Measurements from ENCODE around the gene TRRAP.

TRRAP gene

DNA sequence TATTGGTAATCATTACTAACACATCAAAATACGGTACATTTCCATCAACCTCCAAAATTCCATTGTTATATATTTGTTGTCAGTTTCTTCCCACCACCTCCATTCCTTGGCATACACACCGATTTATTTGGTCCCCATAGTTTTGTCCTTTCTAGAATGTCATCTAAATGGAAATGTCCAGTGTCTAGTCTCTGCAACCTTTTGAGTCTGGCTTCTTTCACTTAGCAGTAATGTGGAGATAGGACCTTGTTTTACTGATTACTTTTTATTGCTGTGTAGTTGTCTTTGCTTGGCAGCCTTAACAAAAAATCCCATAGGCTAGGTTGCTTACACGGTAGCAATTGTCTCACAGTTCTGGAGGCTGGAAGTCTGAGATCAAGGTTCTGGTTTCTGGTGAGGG lies 22.5 kb downstream of the TRRAP start:
- DNase-seq (ENCODE audit: low read depth) = no peak

DNA sequence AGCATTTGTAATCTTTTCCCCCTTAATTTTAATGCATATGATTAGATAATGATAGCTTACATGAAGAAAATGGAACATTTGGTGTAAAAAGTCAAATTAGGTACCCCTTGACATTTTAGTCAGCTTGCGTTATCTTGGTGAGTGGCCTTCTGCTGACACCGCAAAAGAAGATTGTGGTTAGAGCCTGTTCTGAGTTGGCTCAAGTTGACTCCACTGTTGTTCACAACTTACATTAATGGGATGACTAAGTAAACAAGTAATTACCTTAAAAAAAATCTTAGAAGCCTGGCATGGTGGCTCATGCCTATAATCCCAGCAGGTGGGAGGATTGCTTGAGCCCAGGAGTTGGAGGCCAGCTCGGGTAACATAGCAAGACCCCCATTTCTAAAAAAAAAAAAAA lies 24.2 kb downstream of the TRRAP start:
- DNase-seq (ENCODE audit: low read depth) = no peak

DNA sequence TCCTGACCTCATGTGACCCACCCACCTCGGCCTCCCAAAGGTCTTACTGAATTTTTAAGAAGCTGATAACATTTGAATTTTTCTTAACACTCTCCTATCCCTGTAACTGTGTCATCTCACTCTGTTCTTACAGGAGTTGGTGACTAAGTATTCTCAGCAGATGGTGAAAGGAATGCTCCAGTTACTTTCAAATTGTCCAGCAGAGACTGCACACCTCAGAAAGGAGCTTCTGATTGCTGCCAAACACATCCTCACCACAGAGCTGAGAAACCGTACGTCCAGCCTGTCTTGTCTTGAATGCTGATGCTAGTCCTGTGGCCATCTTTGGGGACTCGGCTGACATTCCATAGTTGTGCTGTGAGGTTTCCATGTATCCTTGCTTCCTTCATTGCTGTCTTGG lies 24.9 kb downstream of the TRRAP start:
- DNase-seq (ENCODE audit: low read depth) = no peak

DNA sequence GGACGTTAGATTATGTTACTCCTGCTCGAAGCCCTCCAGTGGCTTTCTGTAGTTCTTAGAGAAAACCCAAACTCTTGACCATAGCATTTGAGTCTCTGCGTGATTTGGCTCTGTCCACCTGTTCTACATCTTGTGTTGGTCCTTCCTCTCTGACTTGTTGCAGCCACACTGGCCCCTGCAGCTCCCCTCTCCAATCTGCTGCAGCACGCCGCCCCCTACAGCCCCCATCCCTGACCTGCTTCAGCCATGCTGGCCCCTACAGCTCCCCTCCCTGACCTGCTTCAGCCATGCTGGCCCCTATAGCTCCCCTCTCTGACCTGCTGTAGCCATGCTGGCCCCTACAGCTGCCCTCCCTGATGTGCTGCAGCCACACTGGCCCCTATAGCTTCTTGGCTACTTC lies 29.2 kb downstream of the TRRAP start:
- DNase-seq (ENCODE audit: low read depth) = no peak

DNA sequence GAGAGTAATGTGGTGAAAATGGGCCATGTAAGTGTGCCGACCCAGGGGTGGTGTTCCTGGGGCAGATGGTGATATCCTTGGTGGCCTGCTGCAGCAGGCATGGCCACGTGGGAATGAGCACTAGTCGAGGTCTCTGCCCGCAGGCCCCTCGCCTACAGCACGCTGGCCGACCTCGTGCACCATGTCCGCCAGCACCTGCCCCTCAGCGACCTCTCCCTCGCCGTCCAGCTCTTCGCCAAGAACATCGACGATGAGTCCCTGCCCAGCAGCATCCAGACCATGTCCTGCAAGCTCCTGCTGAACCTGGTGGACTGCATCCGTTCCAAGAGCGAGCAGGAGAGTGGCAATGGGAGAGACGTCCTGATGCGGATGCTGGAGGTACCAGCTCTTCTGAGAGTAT lies 30.3 kb downstream of the TRRAP start:
- DNase-seq (ENCODE audit: low read depth) = no peak

DNA sequence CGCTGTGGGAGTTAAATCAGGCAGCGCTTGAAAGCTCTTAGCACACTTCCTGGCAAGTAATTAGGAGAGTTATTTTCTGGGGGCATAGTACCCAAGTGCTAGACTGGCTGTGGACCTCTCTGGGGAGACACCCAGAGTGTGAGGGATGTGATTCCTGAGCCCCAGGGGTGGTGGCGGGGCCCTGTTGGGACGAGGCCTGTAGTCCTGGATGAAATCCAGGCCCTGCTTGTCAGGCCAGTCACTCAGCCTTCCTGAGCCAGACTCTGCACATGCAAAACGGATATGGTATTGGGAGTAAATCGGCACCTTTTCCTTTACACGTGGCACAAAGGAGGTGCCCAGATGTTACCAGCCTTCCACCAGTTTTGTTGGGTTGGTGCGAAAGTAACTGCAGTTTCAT lies 31.2 kb downstream of the TRRAP start:
- DNase-seq (ENCODE audit: low read depth) = no peak

DNA sequence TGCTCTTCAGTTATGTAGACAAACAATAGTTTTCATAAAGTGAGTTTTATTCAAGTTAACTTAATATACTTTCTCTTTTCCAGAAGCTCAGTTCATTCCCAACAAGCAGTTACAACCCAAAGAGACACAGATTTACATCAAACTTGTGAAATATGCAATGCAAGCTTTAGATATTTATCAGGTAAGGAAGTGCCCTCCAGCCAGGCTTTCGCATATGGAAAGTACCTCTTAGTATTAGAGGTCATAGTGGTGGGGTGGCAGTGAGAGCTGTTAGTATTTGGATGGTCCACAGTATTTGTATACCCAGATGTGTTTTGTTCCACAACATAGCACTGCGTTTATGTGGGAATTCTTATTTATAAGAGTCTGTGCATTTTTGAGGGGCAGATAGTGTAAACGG lies 32.1 kb downstream of the TRRAP start:
- DNase-seq (ENCODE audit: low read depth) = no peak

DNA sequence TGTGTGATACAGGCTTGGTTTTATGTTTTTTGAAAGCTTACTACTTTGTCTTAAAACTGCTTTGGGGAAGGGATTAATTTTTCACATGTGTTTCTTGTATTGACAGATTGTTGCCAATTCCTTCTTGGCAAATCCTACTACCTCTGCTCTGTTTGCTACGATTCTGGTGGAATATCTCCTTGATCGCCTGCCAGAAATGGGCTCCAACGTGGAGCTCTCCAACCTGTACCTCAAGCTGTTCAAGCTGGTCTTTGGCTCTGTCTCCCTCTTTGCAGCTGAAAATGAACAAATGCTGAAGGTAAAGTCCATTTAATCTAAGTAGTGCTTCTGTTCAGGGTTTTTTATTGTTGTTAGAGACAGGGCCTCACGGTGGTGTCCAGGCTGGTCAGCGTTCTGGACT lies 33.6 kb downstream of the TRRAP start:
- no peak for DNase-seq (ENCODE audit: low read depth)

DNA sequence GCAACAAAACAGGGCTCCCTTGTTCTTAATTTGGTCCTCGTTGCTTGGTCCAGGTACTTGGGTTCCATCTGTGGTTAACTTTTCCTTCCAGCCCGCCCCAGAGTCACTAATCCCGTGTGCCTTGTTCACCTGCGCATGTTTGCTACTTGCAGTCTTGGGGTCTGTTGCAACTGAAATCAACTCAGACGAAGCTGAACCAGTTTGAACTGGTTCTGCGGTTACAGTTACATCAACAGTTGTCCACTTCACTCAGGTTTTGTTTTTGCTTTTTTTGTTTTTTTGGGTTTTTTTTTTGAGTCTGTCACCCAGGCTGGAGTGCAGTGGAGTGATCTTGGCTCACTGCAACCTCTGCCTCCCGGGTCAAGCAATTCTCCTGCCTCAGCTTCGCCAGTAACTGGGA lies 34.7 kb downstream of the TRRAP start:
- no peak for DNase-seq (ENCODE audit: low read depth)

DNA sequence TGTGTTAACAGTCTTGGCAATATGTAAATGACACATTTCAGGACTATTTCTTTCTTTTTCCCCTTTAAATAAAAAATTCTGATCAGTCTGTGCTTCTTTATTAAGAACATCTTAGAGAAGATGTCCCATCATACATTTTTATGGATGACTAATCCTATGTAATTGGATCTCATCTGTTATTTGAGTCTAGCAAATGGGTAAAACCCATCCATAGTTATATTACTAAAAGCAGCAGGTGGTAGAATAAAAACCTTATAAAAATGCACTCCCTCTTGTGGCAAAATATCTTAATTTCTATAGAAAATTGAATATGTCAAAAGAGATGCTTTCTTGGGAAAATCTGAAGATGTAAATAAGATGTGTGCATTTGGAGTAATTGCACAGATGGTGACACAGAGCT lies 35.3 kb downstream of the TRRAP start:
- no peak for DNase-seq (ENCODE audit: low read depth)

DNA sequence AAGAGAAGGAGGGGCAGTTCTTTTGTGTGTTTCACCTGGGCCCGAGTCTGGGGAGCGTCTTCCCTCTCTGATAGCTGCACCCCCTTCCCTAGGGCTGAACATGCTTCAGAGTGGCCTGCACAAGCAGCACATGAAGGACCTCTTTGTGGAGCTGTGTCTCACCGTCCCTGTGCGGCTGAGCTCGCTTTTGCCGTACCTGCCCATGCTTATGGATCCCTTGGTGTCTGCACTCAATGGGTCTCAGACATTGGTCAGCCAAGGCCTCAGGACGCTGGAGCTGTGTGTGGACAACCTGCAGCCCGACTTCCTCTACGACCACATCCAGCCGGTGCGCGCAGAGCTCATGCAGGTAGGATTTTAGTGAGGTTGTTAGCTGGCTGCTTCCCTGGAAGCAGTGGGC lies 39.0 kb downstream of the TRRAP start:
- no peak for DNase-seq (ENCODE audit: low read depth)

DNA sequence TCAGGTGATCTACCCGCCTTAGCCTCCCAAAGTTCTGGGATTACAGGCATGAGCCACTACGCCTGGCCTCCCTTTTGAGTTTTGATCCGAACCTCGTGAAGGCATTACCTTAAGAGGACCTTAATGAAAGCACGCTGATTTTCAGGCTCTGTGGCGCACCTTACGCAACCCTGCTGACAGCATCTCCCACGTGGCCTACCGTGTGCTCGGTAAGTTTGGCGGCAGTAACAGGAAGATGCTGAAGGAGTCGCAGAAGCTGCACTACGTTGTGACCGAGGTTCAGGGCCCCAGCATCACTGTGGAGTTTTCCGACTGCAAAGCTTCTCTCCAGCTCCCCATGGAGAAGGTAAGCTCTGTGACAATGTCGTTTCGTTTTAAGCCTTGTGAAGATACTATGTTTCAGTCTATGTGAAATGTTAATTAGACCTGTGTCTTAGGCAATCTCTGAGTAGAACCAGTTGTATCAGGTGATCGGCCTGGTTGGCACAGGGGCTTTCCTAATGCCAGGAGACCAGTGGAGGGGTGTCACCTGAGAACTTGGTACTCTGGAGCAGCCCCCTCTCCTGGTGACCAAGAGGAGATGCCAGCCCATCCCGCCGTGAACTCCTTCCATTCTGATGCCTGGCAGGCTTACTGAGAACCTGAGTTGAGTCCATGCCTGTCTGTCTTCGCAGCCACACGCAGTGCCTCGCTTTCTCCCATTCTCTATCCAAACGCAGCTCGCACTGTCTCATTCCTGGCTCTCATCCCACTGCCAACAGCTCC lies 43.5 kb downstream of the TRRAP start:
- DNase-seq (ENCODE audit: low read depth) = no peak

DNA sequence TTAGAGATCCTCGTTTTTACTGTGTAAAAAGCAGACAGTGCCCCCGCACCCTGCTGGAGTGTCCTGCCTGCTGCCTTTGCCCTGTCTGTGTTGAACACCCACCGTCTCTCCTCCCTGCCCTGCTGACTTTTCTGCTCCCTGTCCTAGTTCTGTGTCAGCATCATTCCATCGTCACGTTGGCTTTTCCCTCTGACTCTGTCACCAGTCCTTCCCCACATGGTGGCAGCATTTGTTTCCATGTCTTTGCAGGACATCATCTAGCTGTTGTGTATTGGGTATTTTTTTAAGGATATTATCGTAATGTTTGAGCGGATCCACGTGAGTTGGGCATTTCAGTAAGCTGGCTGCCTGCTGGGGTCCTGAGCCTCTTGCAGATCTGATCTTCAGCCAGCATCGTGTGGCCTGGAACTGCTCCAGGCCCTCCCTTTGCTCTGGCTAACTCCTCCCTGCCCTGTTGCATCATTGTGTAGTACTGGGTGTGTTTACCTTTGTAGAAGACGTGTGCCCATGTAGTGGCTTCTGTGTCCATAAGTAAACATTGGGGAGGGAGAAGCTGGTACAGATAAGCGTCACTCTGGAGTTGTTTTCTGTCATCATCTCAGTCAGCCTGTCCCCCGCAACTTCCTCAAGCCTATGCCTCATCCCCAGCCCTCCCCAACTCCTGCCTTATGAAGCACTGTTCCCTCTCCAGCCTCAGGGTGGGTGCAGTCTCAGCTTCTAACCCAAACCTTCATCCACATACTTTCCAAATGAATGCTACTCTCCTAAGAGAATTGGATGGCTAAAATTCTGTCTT lies 44.3 kb downstream of the TRRAP start:
- DNase-seq (ENCODE audit: low read depth) = no peak

DNA sequence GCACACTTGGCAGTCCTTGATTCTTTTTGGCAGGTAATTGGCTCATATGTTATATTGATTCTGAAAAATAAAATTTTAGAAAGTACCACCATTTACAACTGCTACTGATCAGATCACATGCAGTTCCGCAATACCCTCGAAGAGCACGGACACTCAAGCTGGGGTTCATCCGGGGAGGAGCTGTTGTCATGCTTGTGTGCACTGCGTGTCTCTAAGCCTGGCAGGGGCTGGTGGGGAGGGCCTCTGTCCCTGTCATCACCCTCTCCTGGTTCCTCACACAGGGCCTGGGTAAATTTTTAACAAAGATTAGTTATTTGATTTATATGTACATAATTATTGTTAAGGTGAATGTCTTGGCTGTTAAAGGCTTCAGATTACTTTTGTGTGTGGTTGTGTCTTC lies 45.2 kb downstream of the TRRAP start:
- DNase-seq (ENCODE audit: low read depth) = no peak

DNA sequence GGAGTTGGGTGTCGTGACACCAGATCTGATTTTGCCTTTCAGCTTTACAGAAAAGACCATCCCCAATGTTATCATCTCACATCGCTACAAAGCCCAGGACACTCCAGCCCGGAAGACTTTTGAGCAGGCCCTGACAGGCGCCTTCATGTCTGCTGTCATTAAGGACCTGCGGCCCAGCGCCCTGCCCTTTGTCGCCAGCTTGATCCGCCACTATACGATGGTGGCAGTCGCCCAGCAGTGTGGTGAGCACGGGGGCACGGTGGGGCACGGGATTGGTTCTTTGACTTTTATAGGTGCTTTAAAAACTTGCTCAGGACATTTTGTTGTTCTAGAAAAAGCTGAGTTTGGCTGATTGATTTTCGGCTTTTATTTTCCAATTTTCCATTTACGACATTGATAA lies 48.8 kb downstream of the TRRAP start:
- DNase-seq (ENCODE audit: low read depth) = no peak

DNA sequence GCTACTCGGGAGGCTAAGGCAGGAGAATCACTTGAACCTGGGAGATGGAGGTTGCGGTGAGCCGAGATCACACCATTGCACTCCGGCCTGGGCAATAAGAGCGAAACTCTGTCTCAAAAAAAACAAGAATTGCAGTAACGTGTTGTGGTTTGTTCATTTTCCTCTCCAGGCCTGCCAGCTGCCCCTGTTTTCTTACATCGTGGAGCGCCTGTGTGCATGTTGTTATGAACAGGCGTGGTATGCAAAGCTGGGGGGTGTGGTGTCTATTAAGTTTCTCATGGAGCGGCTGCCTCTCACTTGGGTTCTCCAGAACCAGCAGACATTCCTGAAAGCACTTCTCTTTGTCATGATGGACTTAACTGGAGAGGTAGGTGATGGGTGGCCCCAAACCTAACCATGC lies 52.1 kb downstream of the TRRAP start:
- DNase-seq (ENCODE audit: low read depth) = no peak

DNA sequence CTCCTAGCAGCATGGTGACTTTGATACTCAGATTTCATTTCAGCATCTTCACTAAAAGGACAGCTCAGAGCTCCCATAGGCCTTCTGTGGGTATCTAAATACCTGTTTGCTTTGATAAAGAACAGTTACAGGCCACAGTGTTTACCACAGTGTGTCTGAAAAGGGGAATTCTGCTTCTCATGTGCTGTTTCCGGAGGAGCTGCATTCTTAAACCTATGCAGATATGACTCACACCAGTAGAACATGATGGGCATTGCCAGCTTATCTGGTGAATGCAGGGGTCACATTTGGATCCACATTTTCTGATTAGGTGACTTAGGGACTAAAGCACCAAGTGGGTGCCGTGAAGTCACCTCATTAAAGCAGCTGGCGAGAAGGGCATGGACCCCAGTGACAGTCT lies 52.6 kb downstream of the TRRAP start:
- DNase-seq (ENCODE audit: low read depth) = peak; percentile 5

DNA sequence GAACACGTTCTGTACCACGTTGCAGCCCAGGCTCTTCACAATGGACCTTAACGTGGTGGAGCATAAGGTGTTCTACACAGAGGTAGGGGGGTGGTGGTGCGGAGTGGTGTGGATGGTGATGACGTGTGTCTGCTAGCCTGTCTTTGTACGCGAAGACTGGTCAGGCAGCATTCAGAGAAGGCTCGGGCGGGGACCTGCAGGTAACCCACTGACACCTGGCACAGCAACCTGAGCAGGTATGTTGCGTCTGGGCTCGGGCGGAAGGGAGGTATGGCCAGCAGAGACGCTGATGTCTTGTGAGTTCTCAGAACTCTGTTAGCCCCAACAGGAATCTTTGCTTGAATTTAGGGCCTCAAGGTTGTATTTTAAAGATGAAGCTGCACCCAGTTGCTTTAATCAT lies 55.0 kb downstream of the TRRAP start:
- DNase-seq (ENCODE audit: low read depth) = no peak

DNA sequence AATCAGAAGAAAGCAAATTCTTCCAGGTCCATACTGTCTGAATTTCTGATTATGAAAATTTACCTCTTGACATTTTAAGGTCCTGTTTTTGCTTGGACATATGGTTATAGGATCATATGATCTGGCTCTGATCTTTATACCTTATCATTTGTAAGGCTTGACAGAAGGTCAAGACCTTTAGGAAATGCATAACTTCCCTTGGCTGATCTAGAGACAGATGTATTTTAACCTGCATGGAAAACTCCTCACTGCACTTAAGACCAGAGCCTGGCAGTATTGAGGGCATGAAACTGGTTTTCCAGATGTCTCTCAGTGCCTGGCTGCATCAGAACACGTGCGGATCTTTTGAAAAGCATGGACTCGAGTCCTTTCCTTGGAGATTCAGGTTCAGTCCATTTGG lies 55.9 kb downstream of the TRRAP start:
- DNase-seq (ENCODE audit: low read depth) = no peak

DNA sequence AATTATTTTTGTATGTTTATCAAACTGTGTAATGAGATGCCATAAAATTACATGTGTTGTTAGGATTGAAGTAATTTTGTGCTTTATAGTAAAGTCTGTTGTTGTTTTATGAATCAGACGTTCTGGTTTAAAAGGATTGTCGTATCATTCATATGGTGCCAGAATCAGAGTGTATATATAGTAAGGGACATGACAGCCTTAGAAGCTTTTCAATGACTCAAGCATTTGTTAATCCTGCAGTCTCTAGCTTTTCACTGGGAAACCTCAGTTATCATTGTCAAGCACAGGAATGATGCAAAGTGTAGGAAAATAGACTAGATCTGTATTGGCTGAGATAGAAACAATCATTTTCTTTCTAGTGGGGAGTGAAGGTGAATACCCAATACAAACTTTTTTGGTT lies 57.5 kb downstream of the TRRAP start:
- no peak for DNase-seq (ENCODE audit: low read depth)

DNA sequence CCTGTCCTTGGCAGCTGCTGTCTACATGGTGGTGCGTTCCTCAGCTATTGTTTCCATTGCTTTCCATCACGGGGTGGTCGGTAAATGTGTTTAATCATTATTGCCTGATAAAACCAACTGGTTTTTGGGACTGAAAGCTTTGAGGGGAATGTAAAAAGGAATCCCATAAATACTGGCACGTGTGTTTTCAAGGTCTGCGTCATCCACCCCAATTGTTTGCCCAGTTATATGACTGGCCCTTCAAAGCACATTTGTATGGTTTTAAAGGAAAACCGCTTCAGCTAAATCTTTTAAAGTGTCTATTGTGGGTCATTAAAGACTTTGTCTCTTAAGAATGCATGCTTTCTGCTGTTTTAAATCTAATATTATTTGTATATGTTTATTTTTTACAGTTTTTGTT lies 65.0 kb downstream of the TRRAP start:
- no peak for DNase-seq (ENCODE audit: low read depth)

DNA sequence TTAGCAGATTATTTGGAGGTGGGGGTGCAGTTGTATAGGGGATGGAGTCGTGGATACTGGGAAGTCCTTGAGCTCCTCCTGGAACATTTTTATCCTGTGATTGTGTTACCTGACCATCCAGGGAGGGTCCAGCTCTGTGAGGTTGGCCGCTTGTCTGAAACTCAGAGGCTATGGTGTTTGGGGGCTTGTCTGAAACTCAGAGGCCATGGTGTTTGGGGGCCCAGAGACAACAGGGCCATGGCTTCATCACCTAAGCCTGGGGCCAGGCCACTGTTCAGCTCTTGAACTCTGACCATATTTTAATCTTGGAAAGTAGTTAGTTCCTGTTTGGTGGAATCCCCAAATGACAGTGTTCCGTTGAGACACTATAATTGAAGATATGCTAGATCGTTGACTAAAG lies 66.1 kb downstream of the TRRAP start:
- no peak for DNase-seq (ENCODE audit: low read depth)

DNA sequence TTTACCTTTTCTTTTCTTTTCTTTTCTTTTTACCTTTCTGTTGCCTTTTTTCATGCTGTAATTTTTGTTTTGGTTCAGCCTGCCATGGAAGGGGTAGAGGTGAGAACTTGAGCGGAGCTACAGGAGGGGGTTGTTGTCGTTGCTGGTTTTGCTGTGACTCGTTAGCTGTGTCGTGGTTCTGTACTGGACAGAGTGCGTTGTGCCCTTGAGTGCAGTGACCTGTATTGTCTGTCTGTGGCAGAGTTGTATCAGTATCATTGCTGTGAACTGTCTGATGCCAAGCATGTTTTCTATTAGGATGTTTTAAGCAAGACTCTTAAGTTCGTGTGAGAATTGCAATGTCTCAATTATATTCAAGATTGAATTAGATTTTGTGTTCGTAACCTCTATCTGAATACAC lies 67.5 kb downstream of the TRRAP start:
- no peak for DNase-seq (ENCODE audit: low read depth)

DNA sequence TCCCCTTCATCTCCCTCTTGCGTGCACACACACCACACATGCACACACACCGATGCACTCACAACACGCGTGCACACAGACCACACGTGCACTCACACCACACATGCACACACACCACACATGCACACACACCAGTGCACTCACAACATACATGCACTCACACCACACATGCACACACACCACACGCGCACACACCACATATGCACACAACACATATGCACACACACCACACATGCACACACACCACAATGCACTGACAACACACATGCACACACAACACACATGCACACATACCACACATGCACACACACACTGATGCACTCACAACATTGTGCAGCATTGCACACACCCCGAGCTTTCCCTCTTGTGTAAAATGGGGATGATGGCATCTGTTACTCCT lies 68.1 kb downstream of the TRRAP start:
- no peak for DNase-seq (ENCODE audit: low read depth)

Measured in T follicular helper cell (primary cell).